Motor neuron (in vitro differentiated cells): ENCODE measurements around the gene SCN4A. TPM values are rescaled to one million over a fixed set of nuclear protein-coding genes. Genes with fewer than 3 reads are reported as not detected.

Experiments
- ATAC-seq, 8 experiments: fragments of 200-7000 bp; cut with Tn5 transposase; replicated peaks in 6 of 8; 2 replicates each; pipeline ENCODE4 v1.8.0; 2021; ENCODE audit warnings: mild to moderate bottlenecking in 8 of 8, moderate library complexity in 8 of 8
- H3K27ac ChIP-seq, 2 donors: fragments of 250-450 bp; sonication (Bioruptor Pico); 2 replicates each; pipeline ENCODE4 v1.9.0; 2021; ENCODE audit warnings: antibody characterized with exemption in 2 of 2, mild to moderate bottlenecking in 2 of 2, moderate library complexity in 1 of 2
- H3K4me1 ChIP-seq, 2 donors: fragments of 250-450 bp; sonication (Bioruptor Pico); replicated peaks in 1 of 2; 2 replicates each; pipeline ENCODE4 v1.6.1; 2021; ENCODE audit warnings: antibody characterized with exemption in 2 of 2, mild to moderate bottlenecking in 2 of 2, moderate library complexity in 1 of 2
- H3K4me3 ChIP-seq, 5 donors: fragments of 250-450 bp; sonication (Bioruptor Pico); 2 replicates each; pipeline ENCODE4 v1.9.0; 2021; ENCODE audit warnings: antibody characterized with exemption in 5 of 5, mild to moderate bottlenecking in 5 of 5, moderate library complexity in 4 of 5
- WGBS, 10 experiments: fragments of 450-650 bp; shearing (Covaris generic); methylation state at CpG; one replicate each; pipeline ENCODE4 v1.0.0; 2022; 5-methylcytosine and 5-hydroxymethylcytosine counted together
- in situ Hi-C, 9 experiments: fragments of 400-800 bp; cut with MboI; loops; one replicate each; pipeline ENCODE4 v1.15.0; 2021; ENCODE audit warnings: low sequenced_read_pairs in 9 of 9, low pct_unique_long_range_greater_than_20kb in 2 of 9; ENCODE audit not compliant: unreplicated experiment in 9 of 9
- total RNA-seq, 8 experiments: library from RNA; unstranded; fragments of 300-600 nt; gene quantifications; 2 replicates each; pipeline versions ENCODE4 v1.2.3 to v1.2.4, GENCODE V29; 2022

SCN4A gene
- total RNA-seq, 8 experiments from 2014 or later: 0.04 to 2.1 (median 1.0) TPM

GRCh38 chr17:63955791-63956190 lies 16.9 kb downstream of the SCN4A start:
- Histone ChIP-seq H3K27ac (no peak overlapping the region), H3K4me1 (peaks cover 5 to 8% of the 10 kb centered on the region in 2 donors), H3K4me3 (no peak overlapping the region)
- 0 to 100% (median 80%) methylated on average over 1 to 3 of the region's 4 CpGs; no CpG with 5 or more reads in 3 of the 10 experiments for WGBS, 10 experiments
- no peak for ATAC-seq
- in situ Hi-C loops: no loop called here

- no peak for ATAC-seq
Measured at GRCh38 chr17:63955232-63955631, 17.5 kb downstream of the SCN4A start.

GRCh38 chr17:63954402-63955063 lies 18.2 kb downstream of the SCN4A start:
- H3K4me1 ChIP-seq: peaks cover 0 to 2% of the 10 kb centered on the region in 2 donors
- no peak overlapping the region for H3K4me3 ChIP-seq
- H3K27ac ChIP-seq: no peak overlapping the region
- WGBS, 10 experiments: 0 to 100% (median 86%) methylated on average over 1 to 5 of the region's 11 CpGs; no CpG with 5 or more reads in 7 of the 10 experiments
- ATAC-seq: peak in 5 of 8 experiments; percentile 19 to 40 (median 23)
- in situ Hi-C loops: no loop called here

More at GRCh38 chr17:63955232-63955631, 17.5 kb downstream of the SCN4A start:
- no peak overlapping the region for H3K4me3 ChIP-seq
- in situ Hi-C loops: no loop called here
- 10 to 100% (median 66%) methylated on average over 1 to 7 of the region's 11 CpGs; no CpG with 5 or more reads in 2 of the 10 experiments for WGBS, 10 experiments
- H3K4me1 ChIP-seq: peaks cover 0 to 2% of the 10 kb centered on the region in 2 donors
- no peak overlapping the region for H3K27ac ChIP-seq

- in situ Hi-C loops: no loop called here
- no peak overlapping the region for H3K4me3 ChIP-seq
- H3K4me1 ChIP-seq: peaks cover 0 to 2% of the 10 kb centered on the region in 2 donors
- WGBS, 10 experiments: 40 to 100% (median 83%) methylated on average over 1 to 8 of the region's 29 CpGs; no CpG with 5 or more reads in 5 of the 10 experiments
- no peak for ATAC-seq
- H3K27ac ChIP-seq: no peak overlapping the region
Measured at GRCh38 chr17:63950940-63951907, 21.5 kb downstream of the SCN4A start.

- no peak for ATAC-seq
- WGBS, 10 experiments: 40 to 60% methylated on average over 1 to 3 of the region's 18 CpGs; no CpG with 5 or more reads in 8 of the 10 experiments
- in situ Hi-C loops: loop anchor here in 2 of 9 experiments (25.0 kb wide), 1 partner anchor 188 kb away; the partner anchor contains the start of gene ERN1 (in 2 of the 2)
- H3K4me1 ChIP-seq: peaks cover 0 to 2% of the 10 kb centered on the region in 2 donors
- no peak overlapping the region for H3K4me3 ChIP-seq
- no peak overlapping the region for H3K27ac ChIP-seq
Measured at GRCh38 chr17:63949576-63950250, 23.0 kb downstream of the SCN4A start.

- Histone ChIP-seq H3K4me3 (no peak overlapping the region), H3K4me1 (no peaks in the 10 kb centered on the region), H3K27ac (no peak overlapping the region)
- ATAC-seq: peak in 1 of 8 experiments; percentile 8
- in situ Hi-C loops: loop anchor here in 2 of 9 experiments (25.0 kb wide), 1 partner anchor 189 kb away; the partner anchor contains the start of gene ERN1 (in 2 of the 2)
- WGBS, 10 experiments: 89% methylated on average over 6 of the region's 9 CpGs; no CpG with 5 or more reads in 9 of the 10 experiments
Measured at GRCh38 chr17:63948521-63948920, 24.2 kb downstream of the SCN4A start.

GRCh38 chr17:63947711-63948330 lies 24.9 kb downstream of the SCN4A start:
- H3K27ac ChIP-seq: no peak overlapping the region
- in situ Hi-C loops: loop anchor here in 2 of 9 experiments (25.0 kb wide), 1 partner anchor 189 kb away; the partner anchor contains the start of gene ERN1 (in 2 of the 2)
- ATAC-seq: no peak
- H3K4me1 ChIP-seq: no peaks in the 10 kb centered on the region
- no peak overlapping the region for H3K4me3 ChIP-seq
- WGBS, 10 experiments: 40% methylated on average over 2 of the region's 18 CpGs; no CpG with 5 or more reads in 9 of the 10 experiments

GRCh38 chr17:63946440-63947363 lies 26.0 kb downstream of the SCN4A start:
- H3K4me3 ChIP-seq: no peak overlapping the region
- ATAC-seq: peak; percentile 69 to 90 (median 74)
- in situ Hi-C loops: loop anchor here in 2 of 9 experiments (25.0 kb wide), 1 partner anchor 191 kb away; the partner anchor contains the start of gene ERN1 (in 2 of the 2)
- WGBS, 10 experiments: 0 to 80% methylated on average over 1 to 2 of the region's 20 CpGs; no CpG with 5 or more reads in 8 of the 10 experiments
- no peaks in the 10 kb centered on the region for H3K4me1 ChIP-seq
- H3K27ac ChIP-seq: no peak overlapping the region

- H3K27ac ChIP-seq: no peak overlapping the region
- no peak overlapping the region for H3K4me3 ChIP-seq
- WGBS, 10 experiments: 20 to 73% methylated on average over 1 to 3 of the region's 6 CpGs; no CpG with 5 or more reads in 8 of the 10 experiments
- in situ Hi-C loops: loop anchor here in 2 of 9 experiments (25.0 kb wide), 1 partner anchor 191 kb away; the partner anchor contains the start of gene ERN1 (in 2 of the 2)
- no peak for ATAC-seq
- H3K4me1 ChIP-seq: no peaks in the 10 kb centered on the region
Measured at GRCh38 chr17:63945784-63946439, 26.8 kb downstream of the SCN4A start.

- Histone ChIP-seq H3K27ac (no peak overlapping the region), H3K4me3 (no peak overlapping the region), H3K4me1 (no peaks in the 10 kb centered on the region)
- in situ Hi-C loops: loop anchor here in 2 of 9 experiments (25.0 kb wide), 1 partner anchor 192 kb away; the partner anchor contains the start of gene ERN1 (in 2 of the 2)
- 80 to 100% (median 90%) methylated on average over 1 to 3 of the region's 24 CpGs; no CpG with 5 or more reads in 6 of the 10 experiments for WGBS, 10 experiments
- ATAC-seq: no peak
Measured at GRCh38 chr17:63944736-63945499, 27.8 kb downstream of the SCN4A start.
